Loucy (cell line): ENCODE measurements around the gene LCE1C.

Source experiments
- H2AFZ ChIP-seq: fragments of 200-600 bp; sonication (generic); 2 replicates; pipeline ENCODE4 v1.6.0; 2016; ENCODE audit warnings: antibody characterized with exemption, mild to moderate bottlenecking, low read length, moderate library complexity
- H3F3A ChIP-seq: fragments of 200-600 bp; 2 replicates; pipeline ENCODE4 v1.6.0; 2016; ENCODE audit warnings: antibody characterized with exemption, low read depth, mild to moderate bottlenecking
- H3K27me3 ChIP-seq: fragments of 200-600 bp; sonication (generic); 2 replicates; pipeline ENCODE4 v1.6.1; 2014; ENCODE audit warnings: low read length, mild to moderate bottlenecking; ENCODE audit not compliant: insufficient read depth, poor library complexity, severe bottlenecking
- H3K36me3 ChIP-seq: fragments of 200-600 bp; sonication (generic); 2 replicates; pipeline ENCODE4 v1.6.1; 2016; ENCODE audit warnings: low read length; ENCODE audit not compliant: insufficient read depth
- H3K4me1 ChIP-seq: fragments of 200-600 bp; sonication (generic); 2 replicates; pipeline ENCODE4 v1.5.1; 2014; ENCODE audit warnings: low read length, mild to moderate bottlenecking; ENCODE audit not compliant: insufficient read depth, poor library complexity, severe bottlenecking
- H3K4me2 ChIP-seq: fragments of 200-600 bp; sonication (generic); 2 replicates; pipeline ENCODE4 v1.6.0; 2014; ENCODE audit warnings: antibody characterized with exemption, low read length, low read depth, mild to moderate bottlenecking; ENCODE audit not compliant: poor library complexity, severe bottlenecking
- H3K4me3 ChIP-seq: fragments of 200-600 bp; sonication (generic); 2 replicates; pipeline ENCODE4 v1.5.1; 2014; ENCODE audit warnings: low read length, mild to moderate bottlenecking, mixed read lengths; ENCODE audit not compliant: poor library complexity, severe bottlenecking
- H3K79me2 ChIP-seq: fragments of 200-600 bp; sonication (generic); 2 replicates; pipeline ENCODE4 v1.6.1; 2014; ENCODE audit warnings: low read length; ENCODE audit not compliant: insufficient read depth
- H3K9ac ChIP-seq: fragments of 200-600 bp; sonication (generic); 2 replicates; pipeline ENCODE4 v1.6.0; 2014; ENCODE audit warnings: mild to moderate bottlenecking, low read depth, low read length, moderate library complexity; ENCODE audit not compliant: poor library complexity, severe bottlenecking
- H3K9me2 ChIP-seq: fragments of 200-600 bp; sonication (generic); replicated peaks from 2 replicates; pipeline ENCODE4 v1.6.1; 2016; ENCODE audit warnings: low read depth, low read length, mixed read lengths
- H3K9me3 ChIP-seq: fragments of 200-600 bp; sonication (generic); 2 replicates; pipeline ENCODE4 v1.6.1; 2014; ENCODE audit warnings: mild to moderate bottlenecking, antibody characterized with exemption, low read length, low read depth; ENCODE audit not compliant: insufficient read depth
- H4K20me1 ChIP-seq: fragments of 200-600 bp; sonication (generic); 2 replicates; pipeline ENCODE4 v1.6.0; 2014; ENCODE audit warnings: antibody characterized with exemption, low read length, mild to moderate bottlenecking; ENCODE audit not compliant: insufficient read depth, poor library complexity, severe bottlenecking
- CTCF ChIP-seq: fragments of 200-600 bp; sonication (generic); conservative IDR thresholded peaks from 2 replicates; pipeline ENCODE4 v1.5.1; 2014; ENCODE audit warnings: mild to moderate bottlenecking, antibody characterized with exemption, low read length
- EZH2phosphoT487 ChIP-seq: fragments of 200-600 bp; IDR thresholded peaks from 2 replicates; pipeline ENCODE4 v1.6.1; 2018; ENCODE audit warnings: antibody characterized with exemption, mild to moderate bottlenecking, moderate library complexity, borderline replicate concordance

The LCE1C gene

DNA sequence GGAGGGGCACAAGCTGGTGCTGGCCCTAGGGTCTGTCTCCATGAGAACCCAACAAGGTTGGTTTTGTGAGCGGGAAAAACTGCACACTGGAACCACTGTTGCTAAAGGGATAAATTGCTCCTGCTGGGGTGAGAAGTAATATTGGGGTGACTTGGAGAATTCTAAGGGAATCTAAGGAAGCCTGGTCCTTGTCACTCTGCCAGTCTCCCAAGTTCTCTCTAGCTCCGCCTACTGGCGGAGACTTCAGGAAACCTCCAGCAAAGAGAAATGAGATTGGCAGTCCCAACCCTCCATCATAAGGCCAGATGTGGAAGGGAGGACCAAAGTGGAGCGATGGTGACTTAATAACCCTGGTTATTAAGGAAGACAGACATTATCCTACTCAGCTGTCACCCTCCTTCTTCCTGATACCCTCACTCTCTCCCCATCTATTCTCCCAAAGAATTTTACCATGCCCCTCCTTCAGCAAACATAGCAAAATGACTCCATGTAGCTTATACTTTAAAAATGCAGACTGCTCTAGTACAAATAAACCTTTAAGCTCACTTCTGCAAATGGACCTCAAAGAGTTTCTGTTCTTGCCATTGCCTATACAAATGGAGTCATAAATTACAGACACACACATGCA lies 28.8 kb downstream of the LCE1C start:
- no peak overlapping the region for H3K4me2 ChIP-seq
- H3K9me2 ChIP-seq: no peaks in the 10 kb centered on the region
- no peak overlapping the region for H3K4me3 ChIP-seq
- no peak overlapping the region for H3K9ac ChIP-seq
- no peaks in the 10 kb centered on the region for H3F3A ChIP-seq
- H2AFZ ChIP-seq: no peak overlapping the region
- no peaks in the 10 kb centered on the region for H3K27me3 ChIP-seq
- H4K20me1 ChIP-seq: no peaks in the 10 kb centered on the region
- H3K36me3 ChIP-seq: no peaks in the 10 kb centered on the region
- no peaks in the 10 kb centered on the region for H3K9me3 ChIP-seq
- H3K79me2 ChIP-seq: no peaks in the 10 kb centered on the region
- TF ChIP-seq EZH2phosphoT487 (no peak), CTCF (peak; percentile 69)
- H3K4me1 ChIP-seq: no peaks in the 10 kb centered on the region

- Histone ChIP-seq H3K4me3 (no peak overlapping the region), H3F3A (no peaks in the 10 kb centered on the region), H3K9ac (no peak overlapping the region), H3K9me2 (no peaks in the 10 kb centered on the region), H3K4me1 (no peaks in the 10 kb centered on the region), H3K27me3 (no peaks in the 10 kb centered on the region), H3K79me2 (no peaks in the 10 kb centered on the region), H2AFZ (no peak overlapping the region), H3K36me3 (no peaks in the 10 kb centered on the region), H4K20me1 (no peaks in the 10 kb centered on the region), H3K4me2 (no peak overlapping the region), H3K9me3 (no peaks in the 10 kb centered on the region)
- TF ChIP-seq EZH2phosphoT487: no peak
- no peak for TF ChIP-seq CTCF
These were observed 30.1 kb downstream of the LCE1C start for GRCh38 chr1:152776361-152776760.

- H3K9me2 ChIP-seq: no peaks in the 10 kb centered on the region
- TF ChIP-seq EZH2phosphoT487 (no peak), CTCF (no peak)
- H3K27me3 ChIP-seq: no peaks in the 10 kb centered on the region
- H2AFZ ChIP-seq: no peak within 1 kb of the TSS
- H3K79me2 ChIP-seq: no peaks in the 10 kb centered on the region
- H3K36me3 ChIP-seq: no peaks in the 10 kb centered on the region
- no peak within 1 kb of the TSS for H3K4me2 ChIP-seq
- no peak within 1 kb of the TSS for H3K4me3 ChIP-seq
- H3K9me3 ChIP-seq: no peaks in the 10 kb centered on the region
- H3K4me1 ChIP-seq: no peaks in the 10 kb centered on the region
- no peaks in the 10 kb centered on the region for H4K20me1 ChIP-seq
- H3K9ac ChIP-seq: no peak within 1 kb of the TSS
- H3F3A ChIP-seq: no peaks in the 10 kb centered on the region
These were observed 31.6 kb downstream of the LCE1C start, which contains the start of gene LCE1F for GRCh38 chr1:152774875-152775274. LCE1F (plus strand) TSS chr1:152775140; CDS start chr1:152776372, 1,232 bp downstream.
